HG03064 (cell line): ENCODE results near the gene ZNF544.
"Not testable (repeated sequence)": the region's sequence is repeated elsewhere in the genome, so short reads cannot be mapped to it uniquely, and the experiment has no call there.

Experiments
- ATAC-seq: cut with Tn5 transposase; IDR thresholded peaks from one replicate; pipeline ENCODE4 v1.9.1; 2021; ENCODE audit warnings: low read depth; ENCODE audit not compliant: unreplicated experiment

ZNF544 gene

GRCh38 chr19:58300620-58301019, 71.9 kb downstream of the ZNF544 start:
- ATAC-seq: no peak

- no peak for ATAC-seq
These were observed 75.5 kb downstream of the ZNF544 start for GRCh38 chr19:58304255-58304654.

- ATAC-seq: no peak
These were observed 76.0 kb downstream of the ZNF544 start for GRCh38 chr19:58304748-58305064.

- peak; percentile 89 for ATAC-seq
These were observed 76.6 kb downstream of the ZNF544 start, which contains the start of gene ERVK3-1 for GRCh38 chr19:58305065-58305931. Gene ERVK3-1, plus strand, starts transcription at chr19:58305377. Its CDS starts 6,792 bp downstream, at chr19:58312169.

- ATAC-seq: no peak
These were observed 77.2 kb downstream of the ZNF544 start for GRCh38 chr19:58305932-58306323.

GRCh38 chr19:58307736-58308135, 79.0 kb downstream of the ZNF544 start:
- ATAC-seq: no peak

GRCh38 chr19:58310685-58311084, 82.0 kb downstream of the ZNF544 start:
- not testable (repeated sequence) for ATAC-seq

- no peak for ATAC-seq
These were observed 82.7 kb downstream of the ZNF544 start for GRCh38 chr19:58311345-58311865.
